Colonic mucosa (tissue), 4 donors: ENCODE results near the gene AFAP1L1. TPM values are rescaled to one million over a fixed set of nuclear protein-coding genes. Genes with fewer than 3 reads are reported as not detected.
A peak's percentile ranks its signal among the peaks of the same experiment; 100 is the strongest.

ENCODE experiments used
- DNase-seq: peaks from one replicate; pipeline ENCODE4 v3.0.0-alpha.2; 2020
- H3K27ac ChIP-seq: fragments of 200-600 bp; one replicate; pipeline ENCODE4 v1.8.0; 2021
- H3K27me3 ChIP-seq: fragments of 200-600 bp; one replicate; pipeline ENCODE4 v1.8.0; 2021
- H3K36me3 ChIP-seq: fragments of 200-600 bp; one replicate; pipeline ENCODE4 v1.8.0; 2021
- H3K4me1 ChIP-seq: fragments of 200-600 bp; one replicate; pipeline ENCODE4 v1.8.0; 2021; ENCODE audit warnings: mild to moderate bottlenecking
- H3K4me3 ChIP-seq: fragments of 200-600 bp; one replicate; pipeline ENCODE4 v1.8.0; 2021
- H3K9ac ChIP-seq, 2 donors: one replicate each; pipeline ENCODE4 v1.7.0; 2013; ENCODE audit warnings: control low read depth in 2 of 2, low read depth in 2 of 2, low read length in 2 of 2
- H3K9me3 ChIP-seq: fragments of 200-600 bp; one replicate; pipeline ENCODE4 v1.8.0; 2021
- CTCF ChIP-seq: fragments of 200-600 bp; IDR thresholded peaks from one replicate; pipeline ENCODE4 v1.8.0; 2022; ENCODE audit warnings: antibody characterized with exemption, mild to moderate bottlenecking
- intact Hi-C: fragments of 100-400 bp; cut with DNase I; formaldehyde crosslinking; loops from one replicate; pipeline ENCODE4 v1.14.1; 2022
- total RNA-seq, 2 donors: library from RNA; stranded (reverse); fragmentation: NEBNext Ultra II Directional in 1 of 2; extraction: Animal tissue kit (Norgen Biotek cat#: 25700) in 1 of 2; gene quantifications; one replicate each; pipeline ENCODE4 v1.2.1, GENCODE V29; 2021
- donor health status: healthy.
- donor health status: DM: no; HTN: no; CAD: no.
- donor health status: DM: no; HTN: no; CAD: no.

The AFAP1L1 gene
- total RNA-seq, result 1 to 10 TPM; 1.6 to 4.0 TPM

DNA sequence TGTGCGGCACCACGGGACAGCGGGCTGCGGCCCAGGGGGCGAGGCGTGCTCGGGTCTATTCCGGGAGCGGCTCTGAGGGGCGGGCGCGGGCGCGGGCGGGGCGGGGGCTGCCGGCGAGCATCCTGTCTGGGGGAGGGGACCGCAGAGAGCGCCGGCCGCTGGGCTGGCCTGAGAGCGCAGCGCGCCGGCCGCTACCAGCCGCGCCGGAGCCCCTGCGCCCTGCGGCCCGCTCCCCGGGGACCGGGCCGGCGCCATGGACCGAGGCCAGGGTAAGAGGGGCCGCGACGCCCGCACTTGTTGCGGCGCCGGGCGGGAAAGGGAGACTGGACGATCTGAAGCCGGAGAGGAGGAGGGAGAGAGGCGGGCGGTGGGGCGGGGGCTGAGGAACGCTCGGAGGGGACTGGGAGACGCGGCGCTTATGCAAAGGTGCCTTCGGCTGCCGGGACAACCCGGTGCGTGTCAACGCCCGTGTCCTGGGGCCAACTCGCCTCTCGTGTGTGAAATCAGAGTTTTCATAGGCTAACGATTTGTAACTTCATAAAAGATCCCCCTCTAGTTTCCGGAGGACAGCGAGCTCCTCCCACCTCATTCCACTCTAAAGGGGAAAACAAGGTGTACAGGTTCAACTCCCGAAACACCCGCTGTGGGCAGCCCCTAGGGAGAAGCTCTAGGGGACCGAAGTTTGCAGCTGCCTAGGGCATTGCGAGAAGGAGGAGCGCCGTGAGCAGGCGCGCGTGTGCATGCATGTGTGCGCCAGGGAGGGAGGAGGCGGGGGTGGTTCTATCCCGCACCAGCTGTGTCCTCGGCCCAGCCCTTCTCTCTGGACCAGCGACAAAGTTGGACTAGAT lies at the start of gene AFAP1L1:
Gene AFAP1L1 (plus strand): TSS at position 144 of the 848 bp plus-strand sequence. CDS start 110 bp downstream, at position 254.
- H3K4me1 ChIP-seq, result no peaks in the 10 kb centered on the region
- H3K4me3 ChIP-seq, result peak within 1 kb of the TSS; percentile 38
- H3K27ac ChIP-seq, result no peak within 1 kb of the TSS
- peak; percentile 50 for DNase-seq
- intact Hi-C loops, result no loop called here
- no peaks in the 10 kb centered on the region for H3K36me3 ChIP-seq
- H3K27me3 ChIP-seq, result peaks cover 11% of the 10 kb centered on the region
- peaks cover 5% of the 10 kb centered on the region for H3K9me3 ChIP-seq
- TF ChIP-seq CTCF, result no peak
- H3K9ac ChIP-seq, result peak within 1 kb of the TSS in 1 of 2 donors; percentile 53

- Histone ChIP-seq H3K9ac (no peak overlapping the region), H3K4me3 (no peak overlapping the region), H3K27me3 (no peaks in the 10 kb centered on the region), H3K36me3 (no peaks in the 10 kb centered on the region), H3K4me1 (no peaks in the 10 kb centered on the region), H3K27ac (no peak overlapping the region), H3K9me3 (no peaks in the 10 kb centered on the region)
- TF ChIP-seq CTCF, result no peak
- DNase-seq, result no peak
- intact Hi-C loops, result no loop called here
Observed at GRCh38 chr5:149223081-149223848, 48.4 kb upstream of the AFAP1L1 start.

DNA sequence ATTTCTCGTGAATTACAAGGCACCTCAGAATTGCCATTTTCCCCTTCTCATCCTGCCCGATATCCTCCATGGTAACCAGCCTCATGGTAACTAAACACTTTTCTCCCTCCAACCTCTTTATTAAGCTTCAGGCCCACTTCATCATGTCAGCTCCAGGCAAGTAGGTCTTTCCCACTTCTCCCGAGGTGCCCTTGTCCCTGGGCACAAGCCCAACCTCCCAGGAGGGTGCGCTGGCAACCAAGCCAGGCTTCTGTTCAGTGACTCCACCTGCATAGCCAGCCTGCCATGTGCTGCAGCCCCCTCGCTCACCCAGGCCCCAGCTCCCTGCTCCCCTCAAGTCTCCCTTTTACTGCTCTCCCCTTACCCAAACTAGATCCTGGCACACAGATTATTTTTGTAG lies 47.4 kb upstream of the AFAP1L1 start:
- Histone ChIP-seq H3K27me3 (no peaks in the 10 kb centered on the region), H3K36me3 (no peaks in the 10 kb centered on the region), H3K9ac (no peak overlapping the region), H3K4me3 (no peak overlapping the region), H3K27ac (no peak overlapping the region), H3K4me1 (peaks cover 5% of the 10 kb centered on the region), H3K9me3 (no peaks in the 10 kb centered on the region)
- no peak for TF ChIP-seq CTCF
- DNase-seq, result no peak
- intact Hi-C loops, result no loop called here

- intact Hi-C loops, result no loop called here
- DNase-seq, result no peak
- TF ChIP-seq CTCF, result no peak
- Histone ChIP-seq H3K36me3 (no peaks in the 10 kb centered on the region), H3K9ac (no peak overlapping the region), H3K27ac (no peak overlapping the region), H3K27me3 (no peaks in the 10 kb centered on the region), H3K4me1 (peaks cover 5% of the 10 kb centered on the region), H3K9me3 (no peaks in the 10 kb centered on the region), H3K4me3 (no peak overlapping the region)
Observed at GRCh38 chr5:149227168-149227826, 44.4 kb upstream of the AFAP1L1 start.

- Histone ChIP-seq H3K9me3 (no peaks in the 10 kb centered on the region), H3K27ac (no peak overlapping the region), H3K36me3 (no peaks in the 10 kb centered on the region), H3K27me3 (no peaks in the 10 kb centered on the region), H3K4me3 (no peak overlapping the region), H3K4me1 (peaks cover 5% of the 10 kb centered on the region), H3K9ac (no peak overlapping the region)
- TF ChIP-seq CTCF, result peak; percentile 71
- DNase-seq, result peak; percentile 31
- intact Hi-C loops, result loop anchor here (2.0 kb wide), 1 partner anchor 88 kb away; the partner anchor contains the start of gene ABLIM3
Observed at GRCh38 chr5:149228618-149229297, 42.9 kb upstream of the AFAP1L1 start.
